Glomerular endothelial cell (primary cell): ENCODE measurements around the gene KLK14. TPM values are rescaled to one million over a fixed set of nuclear protein-coding genes. Genes with fewer than 3 reads are reported as not detected.

Source experiments
- DNase-seq: peaks from one replicate; pipeline ENCODE4 v3.0.0-alpha.2; 2011; ENCODE audit warnings: low read depth, low spot score; ENCODE audit errors: extremely low read depth
- total RNA-seq: library from RNA; depleted of rRNA; stranded (reverse); fragments of >200 nt; gene quantifications from 2 replicates; pipeline ENCODE4 v1.2.3, GENCODE V29; 2015

KLK14 gene, protein sequence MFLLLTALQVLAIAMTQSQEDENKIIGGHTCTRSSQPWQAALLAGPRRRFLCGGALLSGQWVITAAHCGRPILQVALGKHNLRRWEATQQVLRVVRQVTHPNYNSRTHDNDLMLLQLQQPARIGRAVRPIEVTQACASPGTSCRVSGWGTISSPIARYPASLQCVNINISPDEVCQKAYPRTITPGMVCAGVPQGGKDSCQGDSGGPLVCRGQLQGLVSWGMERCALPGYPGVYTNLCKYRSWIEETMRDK
- not detected in 2 replicates for total RNA-seq

DNA sequence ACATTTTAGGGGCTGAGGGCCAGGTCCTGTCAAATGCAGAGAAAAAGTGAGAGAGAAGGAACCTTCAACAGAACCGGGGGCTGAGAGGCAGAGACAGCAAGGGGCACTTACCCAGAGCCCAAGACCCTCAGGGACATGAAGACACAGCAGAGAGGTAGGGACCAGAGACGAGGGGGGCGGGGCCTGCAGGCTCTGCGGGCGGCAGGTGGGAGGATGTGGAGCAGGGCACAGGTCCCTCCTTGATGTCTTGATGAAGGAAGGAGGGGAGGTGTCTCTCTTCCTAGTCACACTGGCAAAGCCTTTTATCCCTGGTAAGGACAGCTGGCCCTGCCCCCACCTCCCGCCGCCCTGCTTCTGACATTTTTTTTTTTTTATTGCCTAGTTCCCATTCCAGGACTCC lies at the start of gene KLK14:
KLK14 (minus strand) TSS at position 277 of the 400 bp plus-strand sequence; CDS start at position 4, 273 bp downstream.
- no peak for DNase-seq

DNA sequence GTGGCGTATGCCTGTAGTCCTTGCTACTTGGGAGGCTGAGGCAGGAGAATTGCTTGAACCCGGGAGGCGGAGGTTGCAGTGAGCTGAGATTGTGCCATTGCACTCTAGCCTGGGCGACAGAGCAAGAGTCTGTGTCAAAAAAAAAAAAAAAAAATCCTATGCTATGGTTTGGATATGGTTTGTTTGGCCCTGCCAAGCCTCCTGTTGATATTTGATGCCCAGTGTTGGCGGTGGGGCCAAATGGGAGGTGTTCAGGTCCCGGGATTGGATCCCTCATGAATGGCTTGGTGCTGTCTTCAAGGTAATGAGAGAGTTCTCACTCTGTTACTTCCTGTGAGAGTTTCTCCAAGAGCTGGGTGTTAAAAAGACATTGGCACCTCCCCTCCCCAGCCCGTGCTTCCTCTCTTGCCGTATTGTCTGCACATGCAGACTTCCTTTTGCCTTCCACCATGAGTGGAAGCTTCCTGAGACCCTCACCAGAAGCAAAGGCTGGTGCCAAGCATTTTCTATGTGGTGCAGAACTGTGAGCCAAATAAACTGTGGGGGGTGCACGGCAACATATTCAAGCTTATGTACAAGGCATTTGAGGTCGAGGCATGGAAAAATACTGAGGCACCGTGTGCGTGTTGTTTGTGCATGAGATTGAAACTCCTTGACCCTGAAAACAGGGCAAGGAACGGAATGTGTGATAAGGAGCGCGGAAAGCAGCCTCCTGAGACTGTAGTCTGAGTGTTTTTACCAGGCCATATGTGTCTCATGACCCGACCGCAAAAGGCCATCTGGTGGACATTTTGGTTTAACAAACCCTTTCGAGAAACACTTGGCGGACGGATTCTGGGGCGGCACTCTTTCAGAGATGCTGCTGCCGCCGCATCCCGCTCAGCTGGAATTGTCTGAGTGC lies 49.3 kb upstream of the KLK14 start:
- no peak for DNase-seq

DNA sequence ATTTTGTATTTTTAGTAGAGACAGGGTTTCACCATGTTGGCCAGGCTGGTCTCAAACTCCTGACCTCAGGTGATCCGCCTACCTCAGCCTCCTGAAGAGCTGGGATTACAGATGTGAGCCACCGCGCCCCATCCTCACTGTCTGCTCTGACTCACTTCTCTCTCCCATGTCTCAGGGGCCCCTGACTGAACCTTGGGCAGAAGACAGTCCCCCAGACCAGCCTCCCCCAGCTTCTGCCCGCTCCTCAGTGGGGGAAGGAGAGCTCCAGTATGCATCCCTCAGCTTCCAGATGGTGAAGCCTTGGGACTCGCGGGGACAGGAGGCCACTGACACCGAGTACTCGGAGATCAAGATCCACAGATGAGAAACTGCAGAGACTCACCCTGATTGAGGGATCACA lies 47.0 kb upstream of the KLK14 start:
- no peak for DNase-seq

DNA sequence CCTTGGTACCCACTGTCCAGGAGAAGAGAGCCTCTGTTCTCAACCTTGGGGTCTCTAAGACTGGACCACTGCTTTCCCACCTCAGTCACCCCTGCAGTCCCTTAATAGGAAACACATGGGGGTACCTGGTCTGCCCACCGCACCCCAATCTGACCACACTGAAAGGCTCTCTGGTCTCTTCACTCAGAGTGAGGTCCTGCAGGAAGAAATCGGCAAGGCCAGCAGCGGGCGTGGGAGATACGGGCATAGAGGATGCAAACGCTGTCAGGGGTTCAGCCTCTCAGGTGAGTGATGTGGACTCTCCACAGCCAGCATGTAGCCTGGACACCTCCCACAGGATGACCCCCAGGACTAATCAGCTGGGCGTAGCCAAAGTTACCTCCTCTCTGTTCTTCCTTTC lies 45.5 kb upstream of the KLK14 start:
- no peak for DNase-seq

DNA sequence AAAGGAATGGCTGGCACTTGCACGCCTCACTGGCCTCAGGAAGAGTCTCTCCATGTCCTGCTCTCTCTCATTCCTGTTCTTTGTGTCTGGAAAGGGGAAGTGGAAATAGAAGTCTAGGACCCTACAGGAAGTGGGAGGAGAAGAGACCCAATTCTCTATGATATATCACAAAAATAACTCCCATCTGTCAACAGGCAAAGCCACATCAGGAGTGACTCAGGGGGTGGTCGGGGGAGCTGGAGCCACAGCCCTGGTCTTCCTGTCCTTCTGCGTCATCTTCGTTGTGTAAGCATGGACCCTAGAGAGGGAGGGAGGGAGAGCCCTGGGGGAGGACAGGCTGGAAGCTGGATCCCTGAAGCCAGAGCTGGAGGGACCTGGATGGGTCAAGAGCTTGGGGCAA lies 45.1 kb upstream of the KLK14 start:
- DNase-seq, result no peak

DNA sequence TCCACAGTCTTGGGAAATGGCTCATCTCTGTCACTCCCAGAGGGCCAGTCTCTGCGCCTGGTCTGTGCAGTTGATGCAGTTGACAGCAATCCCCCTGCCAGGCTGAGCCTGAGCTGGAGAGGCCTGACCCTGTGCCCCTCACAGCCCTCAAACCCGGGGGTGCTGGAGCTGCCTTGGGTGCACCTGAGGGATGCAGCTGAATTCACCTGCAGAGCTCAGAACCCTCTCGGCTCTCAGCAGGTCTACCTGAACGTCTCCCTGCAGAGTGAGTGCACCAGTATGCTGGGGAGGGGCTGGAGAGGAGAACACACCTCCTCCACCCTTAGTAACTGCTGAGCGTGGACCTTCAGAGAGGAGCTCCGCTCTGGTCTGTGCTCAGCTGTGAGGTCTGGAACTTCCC lies 44.3 kb upstream of the KLK14 start:
- no peak for DNase-seq

DNA sequence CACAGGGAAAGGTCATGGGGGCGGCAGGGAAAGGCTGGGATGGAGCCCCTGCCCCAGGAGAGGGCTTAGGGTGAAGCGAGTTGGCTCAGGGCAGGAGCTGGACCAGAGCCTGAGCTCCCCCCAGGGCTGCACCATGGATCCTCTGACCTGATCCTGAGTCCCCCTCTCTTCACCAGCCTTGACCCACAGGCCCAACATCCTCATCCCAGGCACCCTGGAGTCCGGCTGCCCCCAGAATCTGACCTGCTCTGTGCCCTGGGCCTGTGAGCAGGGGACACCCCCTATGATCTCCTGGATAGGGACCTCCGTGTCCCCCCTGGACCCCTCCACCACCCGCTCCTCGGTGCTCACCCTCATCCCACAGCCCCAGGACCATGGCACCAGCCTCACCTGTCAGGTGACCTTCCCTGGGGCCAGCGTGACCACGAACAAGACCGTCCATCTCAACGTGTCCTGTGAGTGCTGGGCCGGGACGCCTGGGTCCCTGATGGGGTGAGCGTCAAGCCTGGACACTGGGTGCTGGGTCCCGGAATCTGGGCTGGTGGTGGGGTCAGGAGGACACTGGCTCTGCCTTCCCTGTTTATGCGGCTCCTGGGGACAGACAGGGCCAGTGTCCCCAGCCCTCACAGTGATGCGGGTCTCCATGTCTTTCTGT lies 42.9 kb upstream of the KLK14 start:
- no peak for DNase-seq

DNA sequence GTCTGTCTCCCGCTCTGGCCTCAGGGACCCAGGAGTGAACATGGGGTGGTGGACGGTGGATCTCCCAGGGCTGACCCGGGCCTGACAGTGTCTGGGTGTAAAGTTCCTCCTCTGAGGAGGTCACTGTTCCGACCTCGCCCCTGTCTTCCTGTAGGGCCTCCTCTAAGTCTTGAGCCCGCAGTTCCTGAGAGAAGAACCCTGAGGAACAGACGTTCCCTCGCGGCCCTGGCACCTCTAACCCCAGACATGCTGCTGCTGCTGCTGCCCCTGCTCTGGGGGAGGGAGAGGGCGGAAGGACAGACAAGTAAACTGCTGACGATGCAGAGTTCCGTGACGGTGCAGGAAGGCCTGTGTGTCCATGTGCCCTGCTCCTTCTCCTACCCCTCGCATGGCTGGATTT lies 42.0 kb upstream of the KLK14 start, which contains the start of gene SIGLEC9:
SIGLEC9 (plus strand) TSS at position 178 of the 400 bp plus-strand sequence; CDS start at position 247, 69 bp downstream.
- DNase-seq, result no peak

DNA sequence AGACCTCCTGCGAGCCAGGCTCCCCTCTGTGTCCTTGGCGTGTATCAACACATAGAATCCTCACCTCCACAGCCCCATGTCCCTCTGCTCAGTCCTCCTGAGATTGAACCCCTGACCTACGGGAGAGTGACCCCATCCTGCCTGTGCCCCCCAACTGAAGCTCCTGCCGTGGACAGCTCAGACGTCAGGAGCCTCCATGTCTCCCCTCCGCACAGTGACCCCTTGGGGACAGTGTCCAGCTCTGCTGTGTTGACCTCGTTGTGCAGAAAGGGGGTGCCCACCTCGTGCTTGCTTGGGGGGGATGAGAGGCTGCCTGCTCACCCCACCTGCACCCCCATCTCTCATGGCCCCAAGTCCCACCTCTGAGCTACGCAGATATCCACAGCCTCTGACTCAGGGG lies 41.5 kb upstream of the KLK14 start:
- DNase-seq, result no peak

DNA sequence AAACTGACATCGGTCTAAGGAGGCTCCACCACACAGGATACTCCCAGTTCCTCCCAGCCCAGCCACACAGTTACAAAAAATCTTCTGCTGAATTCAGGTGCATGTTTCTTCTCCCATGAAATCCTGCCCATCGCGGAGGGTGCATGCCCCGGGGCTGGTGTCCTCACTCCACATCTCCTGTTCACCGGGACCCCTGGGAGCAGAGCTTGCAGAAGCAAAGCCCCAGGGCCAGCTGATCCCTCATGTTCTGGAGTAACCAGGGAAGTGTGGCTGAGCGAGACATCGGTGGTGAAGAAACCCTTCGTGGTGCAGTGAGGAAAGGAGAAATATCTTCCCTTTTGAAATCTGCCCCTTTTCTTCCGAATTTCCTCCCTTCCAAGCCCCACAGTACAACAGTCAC lies 41.1 kb upstream of the KLK14 start:
- DNase-seq, result no peak

DNA sequence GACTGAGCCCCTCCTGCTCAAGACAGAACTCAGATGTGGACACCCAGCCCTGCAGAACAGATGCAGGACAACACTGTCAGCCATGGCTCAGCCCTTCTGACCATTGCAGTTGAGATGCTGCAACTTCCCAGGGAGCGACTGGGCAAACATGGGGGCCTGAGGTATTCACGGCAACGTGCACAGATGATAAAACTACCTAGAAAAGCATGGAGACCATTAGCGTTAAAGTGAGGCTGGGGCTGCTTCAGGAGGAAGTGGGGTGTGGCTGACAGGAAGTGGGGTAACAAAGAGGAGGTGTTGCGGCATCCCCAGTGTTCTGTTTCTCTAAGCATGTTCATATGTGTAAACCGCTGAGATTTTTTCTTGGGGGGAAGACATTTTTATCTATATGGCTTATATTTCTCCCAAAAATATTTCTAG lies 40.7 kb upstream of the KLK14 start:
- no peak for DNase-seq

DNA sequence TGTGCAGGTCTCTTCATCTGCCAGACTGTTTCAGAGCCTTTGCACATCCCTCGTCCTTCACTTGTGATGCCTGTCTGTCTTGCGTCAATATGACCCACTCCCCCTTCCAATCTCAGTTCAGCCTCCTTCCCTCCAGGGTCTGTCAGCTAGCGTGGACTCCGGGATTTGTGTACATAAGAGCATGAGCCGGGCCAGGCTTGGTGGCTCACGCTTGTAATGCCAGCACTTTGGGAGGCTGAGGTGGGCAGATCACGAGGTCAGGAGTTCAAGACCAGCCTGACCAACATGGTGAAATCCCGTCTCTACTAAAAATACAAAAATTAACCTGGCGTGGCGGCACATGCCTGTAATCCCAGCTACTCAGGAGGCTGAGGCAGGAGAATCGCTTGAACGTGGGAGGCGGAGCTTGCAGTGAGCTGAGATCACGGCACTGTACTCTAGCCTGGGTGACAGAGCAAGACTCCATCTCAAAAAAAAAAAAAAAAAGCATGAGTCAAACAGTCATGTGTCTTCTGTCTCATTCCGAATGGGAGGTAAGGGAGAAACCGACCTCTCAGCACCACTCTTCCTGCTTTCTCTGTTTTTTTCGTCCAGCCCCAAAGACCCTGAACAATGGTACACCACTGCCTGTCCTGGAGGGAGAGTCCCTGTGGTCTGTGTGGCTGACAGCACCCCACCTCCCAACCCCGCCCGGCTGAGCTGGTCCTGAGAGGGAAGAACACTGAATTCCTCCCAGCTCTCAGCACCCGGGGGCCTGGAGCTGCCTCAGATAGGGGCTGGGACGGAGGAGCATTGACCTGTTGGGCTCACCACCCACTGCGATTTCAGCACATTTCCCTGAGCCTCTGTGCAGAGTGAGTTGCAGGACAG lies 39.7 kb upstream of the KLK14 start:
- no peak for DNase-seq

DNA sequence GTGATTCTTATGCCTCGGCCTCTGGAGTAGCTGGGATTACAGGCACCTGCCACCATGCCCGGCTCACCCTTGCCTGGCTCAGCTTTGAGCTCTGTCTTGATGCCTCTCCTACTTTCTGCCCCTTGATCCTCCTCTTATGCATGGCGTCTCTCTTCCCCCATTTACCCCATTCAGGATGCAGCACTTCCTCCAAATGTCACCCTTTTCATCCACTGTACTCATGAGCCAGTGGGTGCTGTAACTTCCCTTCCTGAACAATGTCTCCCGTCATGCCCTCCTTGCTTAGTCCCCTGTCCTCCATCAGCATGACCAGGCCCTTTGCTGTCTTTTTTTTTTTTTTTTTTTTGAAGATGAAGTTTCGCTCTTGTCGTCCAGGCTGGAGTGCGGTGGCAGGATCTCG lies 38.6 kb upstream of the KLK14 start:
- DNase-seq, result no peak

DNA sequence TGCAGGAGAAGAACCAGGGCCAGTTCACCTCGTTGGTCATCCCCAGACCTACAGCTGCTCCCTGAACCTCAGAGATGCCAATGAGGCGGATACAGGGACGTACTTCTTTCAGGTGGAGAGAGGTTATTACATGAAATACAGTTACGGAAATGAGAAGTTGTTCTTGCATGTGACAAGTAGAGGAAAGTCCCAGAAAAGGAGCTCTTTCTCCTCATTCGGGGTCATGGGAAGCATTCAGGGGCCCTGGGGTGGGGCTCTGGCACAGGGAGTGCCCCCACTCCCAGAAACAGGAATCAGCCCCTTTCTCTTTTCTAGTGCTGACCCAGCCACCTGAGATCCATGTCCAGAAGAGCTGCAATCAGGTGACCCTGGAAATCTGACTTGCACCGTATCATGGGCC lies 37.5 kb upstream of the KLK14 start:
- DNase-seq, result no peak

DNA sequence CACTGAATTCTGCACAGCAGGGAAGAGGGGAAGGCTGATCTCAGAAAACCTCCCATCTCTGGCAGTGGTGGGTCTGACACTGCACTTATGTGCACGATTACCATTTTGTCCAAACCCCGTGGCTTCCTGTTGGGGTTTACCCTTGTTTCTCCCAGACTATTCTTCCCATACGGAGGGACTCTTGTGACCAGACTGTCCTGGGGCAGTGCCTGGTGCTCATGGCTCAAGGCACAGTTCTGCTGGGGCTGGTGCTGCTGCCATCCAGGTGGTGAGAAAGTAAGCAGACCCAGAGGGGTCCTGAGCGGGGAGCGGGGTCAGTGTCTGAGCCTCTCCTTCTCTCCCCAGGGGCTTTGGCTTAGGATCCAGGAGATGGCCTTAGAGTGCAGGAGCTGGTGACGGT lies 36.9 kb upstream of the KLK14 start:
- no peak for DNase-seq

DNA sequence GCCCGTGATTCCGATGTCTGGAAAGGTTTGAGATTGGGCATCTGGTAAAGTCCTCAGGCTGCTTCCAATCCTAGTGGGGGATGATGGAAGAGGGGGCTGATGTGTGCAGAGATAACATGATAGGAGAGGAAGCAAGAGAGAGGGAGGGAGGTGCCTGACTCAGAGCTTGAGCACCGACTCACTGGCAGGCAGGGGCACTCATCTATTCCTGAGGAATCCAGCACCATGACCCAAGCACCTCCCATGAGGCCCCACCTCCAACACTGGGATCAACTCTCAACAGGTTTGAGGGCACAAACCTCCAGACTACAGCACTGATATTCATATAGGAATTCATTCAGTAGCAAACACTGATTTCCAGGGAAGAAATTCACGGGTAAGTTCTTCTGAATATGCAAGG lies 36.4 kb upstream of the KLK14 start:
- DNase-seq, result no peak

DNA sequence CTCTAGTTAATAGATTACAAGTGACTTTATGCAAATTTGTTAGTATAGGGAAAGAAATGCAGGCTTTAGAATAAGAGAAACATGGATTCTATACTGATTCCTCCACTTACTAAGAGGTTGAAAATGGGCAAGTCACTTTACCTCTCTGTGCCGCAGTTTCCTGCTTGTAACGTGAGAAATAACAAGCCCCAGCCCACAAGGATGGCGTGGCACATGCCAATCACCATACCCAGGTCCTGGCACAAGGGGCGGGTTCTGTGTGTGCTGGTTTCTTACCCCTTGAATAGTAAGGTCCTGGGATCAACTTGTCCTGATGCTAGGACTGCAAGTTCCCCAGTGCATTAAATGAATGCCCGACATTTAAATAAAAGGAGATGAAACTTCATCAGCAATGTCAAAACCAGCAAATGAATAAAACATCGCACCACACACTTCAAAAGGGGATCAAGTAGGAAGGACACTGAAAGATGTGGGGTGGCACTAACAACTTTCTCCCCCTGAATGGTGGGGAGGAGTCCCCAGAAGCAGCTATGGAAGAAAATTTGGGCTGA lies 34.1 kb upstream of the KLK14 start:
- DNase-seq, result no peak

DNA sequence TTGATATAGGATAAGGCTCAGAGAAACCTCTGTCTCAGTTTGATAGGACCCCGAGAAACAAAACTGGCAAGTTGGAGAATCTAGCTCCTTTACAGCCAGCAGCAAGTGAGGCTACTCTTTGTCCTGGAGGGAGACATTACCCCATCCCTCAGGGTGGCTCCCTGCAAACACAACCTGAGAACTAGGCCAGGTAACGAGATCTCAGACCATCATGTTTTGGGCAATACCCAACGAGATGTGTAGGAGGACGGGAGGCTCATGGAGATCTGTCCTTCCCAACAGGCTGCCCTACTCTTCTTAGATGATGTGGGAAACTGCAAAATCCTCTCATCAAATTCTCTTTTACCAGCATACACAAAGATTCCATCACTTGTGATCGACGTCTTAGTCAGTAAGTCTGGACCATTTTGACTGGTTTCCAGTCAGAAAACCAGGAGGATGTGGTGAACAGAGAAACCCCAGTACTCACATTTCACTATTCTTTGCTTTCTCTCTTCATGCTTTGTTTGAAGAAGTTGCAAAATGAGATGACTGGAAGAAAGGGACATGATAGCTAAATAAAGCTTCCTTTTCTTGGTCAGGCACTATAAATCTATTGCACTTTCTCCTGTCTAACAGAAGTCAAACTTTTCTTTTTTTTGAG lies 31.5 kb upstream of the KLK14 start:
- no peak for DNase-seq

DNA sequence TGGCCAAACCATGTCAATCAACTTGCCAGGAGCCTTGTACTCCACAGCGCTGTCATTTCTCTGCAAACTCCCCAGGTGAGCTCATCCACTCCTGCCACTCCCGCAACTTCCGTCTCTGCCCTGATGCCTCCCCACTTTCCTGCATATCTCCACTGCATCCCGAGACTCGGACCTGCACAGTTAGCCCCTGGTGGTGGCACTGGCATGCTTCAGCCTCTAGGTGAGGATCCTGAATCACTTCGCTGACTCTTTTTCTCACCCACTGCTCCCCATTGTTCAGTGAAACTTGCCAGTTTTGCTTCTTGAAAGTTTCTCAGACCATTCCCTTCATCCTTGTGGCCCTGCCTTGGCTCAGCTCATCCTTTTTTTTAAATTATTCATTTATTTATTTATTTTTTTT lies 28.9 kb upstream of the KLK14 start:
- no peak for DNase-seq

DNA sequence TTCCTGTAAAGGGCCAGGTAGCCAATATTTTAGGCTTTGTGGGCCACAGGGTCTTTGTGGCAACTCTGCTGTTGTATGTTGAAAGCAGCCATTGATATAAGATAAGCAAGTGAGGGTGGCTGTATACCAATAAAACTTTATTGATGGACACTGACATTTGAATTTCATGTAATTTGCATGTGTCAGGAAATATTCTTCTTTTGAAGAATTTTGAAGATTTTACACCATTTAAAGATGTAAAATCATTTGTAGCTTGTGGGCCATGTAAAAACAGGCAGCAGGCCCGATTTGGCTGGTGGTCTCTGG lies 27.9 kb upstream of the KLK14 start:
- no peak for DNase-seq
